GM19455 (cell line): ENCODE measurements around the gene RASA1.
"Not testable (repeated sequence)": the region's sequence is repeated elsewhere in the genome, so short reads cannot be mapped to it uniquely, and the experiment has no call there.

Experiments used
- ATAC-seq: cut with Tn5 transposase; IDR thresholded peaks from one replicate; pipeline ENCODE4 v1.9.1; 2021; ENCODE audit not compliant: unreplicated experiment

RASA1 gene

GRCh38 chr5:87267574-87268125, at the start of gene RASA1:
TSS of gene RASA1 (plus strand) at chr5:87267883. CDS start at chr5:87268452, 569 bp downstream.
- ATAC-seq = peak; percentile 47

GRCh38 chr5:87229780-87230179, 37.9 kb upstream of the RASA1 start:
- no peak for ATAC-seq

GRCh38 chr5:87231037-87231808, 36.5 kb upstream of the RASA1 start:
- peak; percentile 98 for ATAC-seq

- ATAC-seq = no peak
Measured at GRCh38 chr5:87233143-87233542, 34.5 kb upstream of the RASA1 start.

- ATAC-seq = no peak
Measured at GRCh38 chr5:87241555-87241954, 26.1 kb upstream of the RASA1 start.

GRCh38 chr5:87242242-87242641, 25.4 kb upstream of the RASA1 start:
- ATAC-seq = no peak

GRCh38 chr5:87243161-87243844, 24.4 kb upstream of the RASA1 start:
- no peak for ATAC-seq

GRCh38 chr5:87245451-87245850, 22.2 kb upstream of the RASA1 start:
- no peak for ATAC-seq

GRCh38 chr5:87246061-87246460, 21.6 kb upstream of the RASA1 start:
- no peak for ATAC-seq

- ATAC-seq = no peak
Measured at GRCh38 chr5:87252283-87252605, 15.4 kb upstream of the RASA1 start.

GRCh38 chr5:87254035-87254434, 13.6 kb upstream of the RASA1 start:
- ATAC-seq = no peak

GRCh38 chr5:87258507-87258906, 9.2 kb upstream of the RASA1 start:
- ATAC-seq = no peak

GRCh38 chr5:87260604-87261192, 7.0 kb upstream of the RASA1 start:
- ATAC-seq = no peak

GRCh38 chr5:87263498-87263897, 4.2 kb upstream of the RASA1 start:
- ATAC-seq = no peak

GRCh38 chr5:87266914-87267573, 639 bp upstream of the RASA1 start:
- peak; percentile 35 for ATAC-seq

- peak; percentile 55 for ATAC-seq
Measured at GRCh38 chr5:87268126-87268969, 665 bp downstream of the RASA1 start.

GRCh38 chr5:87268970-87269377, 1.3 kb downstream of the RASA1 start:
- no peak for ATAC-seq

GRCh38 chr5:87270888-87271287, 3.2 kb downstream of the RASA1 start:
- not testable (repeated sequence) for ATAC-seq

- no peak for ATAC-seq
Measured at GRCh38 chr5:87276655-87277054, 9.0 kb downstream of the RASA1 start.

GRCh38 chr5:87277279-87277835, 9.7 kb downstream of the RASA1 start:
- no peak for ATAC-seq
